ENCODE data around the gene TSHZ2.

Gene TSHZ2

DNA sequence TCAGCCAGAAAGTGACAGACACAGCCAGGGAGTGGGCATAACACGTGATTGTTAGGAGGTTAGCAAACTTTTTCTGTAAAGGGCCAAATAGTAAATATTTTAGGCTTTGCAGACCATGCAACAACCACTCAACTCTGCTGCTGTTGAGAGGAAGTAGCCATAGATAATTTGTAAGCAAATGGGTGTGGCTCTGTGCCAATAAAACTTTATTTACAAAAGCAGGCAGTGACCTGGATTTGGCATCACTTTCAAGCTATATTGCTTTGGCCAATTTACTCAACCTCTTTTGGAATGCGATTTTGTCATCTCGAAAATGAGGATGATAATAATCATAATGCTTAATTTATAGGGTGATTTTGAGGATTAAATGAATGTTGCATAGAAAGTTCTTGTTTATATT is 152.6 kb downstream of the TSHZ2 start:
- TF ChIP-seq, protein P1, sequence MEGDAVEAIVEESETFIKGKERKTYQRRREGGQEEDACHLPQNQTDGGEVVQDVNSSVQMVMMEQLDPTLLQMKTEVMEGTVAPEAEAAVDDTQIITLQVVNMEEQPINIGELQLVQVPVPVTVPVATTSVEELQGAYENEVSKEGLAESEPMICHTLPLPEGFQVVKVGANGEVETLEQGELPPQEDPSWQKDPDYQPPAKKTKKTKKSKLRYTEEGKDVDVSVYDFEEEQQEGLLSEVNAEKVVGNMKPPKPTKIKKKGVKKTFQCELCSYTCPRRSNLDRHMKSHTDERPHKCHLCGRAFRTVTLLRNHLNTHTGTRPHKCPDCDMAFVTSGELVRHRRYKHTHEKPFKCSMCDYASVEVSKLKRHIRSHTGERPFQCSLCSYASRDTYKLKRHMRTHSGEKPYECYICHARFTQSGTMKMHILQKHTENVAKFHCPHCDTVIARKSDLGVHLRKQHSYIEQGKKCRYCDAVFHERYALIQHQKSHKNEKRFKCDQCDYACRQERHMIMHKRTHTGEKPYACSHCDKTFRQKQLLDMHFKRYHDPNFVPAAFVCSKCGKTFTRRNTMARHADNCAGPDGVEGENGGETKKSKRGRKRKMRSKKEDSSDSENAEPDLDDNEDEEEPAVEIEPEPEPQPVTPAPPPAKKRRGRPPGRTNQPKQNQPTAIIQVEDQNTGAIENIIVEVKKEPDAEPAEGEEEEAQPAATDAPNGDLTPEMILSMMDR (IDR thresholded peaks at IDR 0.05; ENCODE audit: low read depth, low read length): no peak
- no peak for DNase-seq (ENCODE audit: low read depth, low spot score)
- no peak overlapping the region for H3K4me3 ChIP-seq (ENCODE audit: low read depth, low read length)
- in situ Hi-C loops (cut with HindIII; ENCODE audit: low sequenced_read_pairs): no loop called here

DNA sequence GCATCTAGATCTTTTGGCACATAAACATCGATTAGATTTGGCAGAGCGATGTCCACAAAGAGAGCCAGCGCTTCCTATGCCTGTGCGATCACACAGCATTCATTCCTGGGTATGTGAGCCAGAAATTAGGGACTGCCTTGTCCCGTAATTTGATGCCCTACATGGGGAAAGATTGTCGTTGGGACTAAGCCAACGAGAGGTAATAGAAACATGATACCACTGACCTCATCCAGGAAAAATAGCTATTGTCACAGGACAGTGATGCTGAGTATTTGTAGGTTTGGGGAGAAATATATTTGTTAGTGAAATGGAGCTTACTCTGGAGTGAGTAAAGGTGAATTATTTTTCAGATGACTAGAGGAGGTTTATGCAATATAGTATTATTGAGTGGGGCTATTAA is 154.0 kb downstream of the TSHZ2 start:
- in situ Hi-C loops (cut with HindIII; ENCODE audit: low sequenced_read_pairs): no loop called here
- no peak for DNase-seq (ENCODE audit: low read depth, low spot score)
- H3K4me3 ChIP-seq (ENCODE audit: low read depth, low read length): no peak overlapping the region
- TF ChIP-seq, protein P1 (IDR thresholded peaks at IDR 0.05; ENCODE audit: low read depth, low read length): no peak

DNA sequence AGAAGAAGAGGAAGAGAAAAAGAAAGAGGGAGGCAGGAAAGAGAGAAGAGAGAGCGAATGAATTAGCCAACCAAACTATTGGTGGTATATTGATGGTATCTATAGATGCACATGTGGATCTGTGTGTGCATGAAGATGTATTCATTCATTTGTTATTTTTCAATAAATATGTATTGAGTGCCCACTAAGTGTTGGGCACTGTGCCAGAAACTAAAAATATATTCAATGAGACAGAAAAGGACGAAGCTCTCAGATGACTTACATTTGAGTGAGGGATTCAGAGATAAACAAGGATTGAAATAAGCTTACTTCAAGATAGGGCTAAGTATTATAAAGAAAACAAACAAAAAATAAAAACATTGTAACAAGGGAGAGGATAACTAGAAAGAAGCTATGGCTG is 154.9 kb downstream of the TSHZ2 start:
- H3K4me3 ChIP-seq (ENCODE audit: low read depth, low read length): no peak overlapping the region
- DNase-seq (ENCODE audit: low read depth, low spot score): no peak
- TF ChIP-seq, protein P1 (IDR thresholded peaks at IDR 0.05; ENCODE audit: low read depth, low read length): no peak
- in situ Hi-C loops (cut with HindIII; ENCODE audit: low sequenced_read_pairs): no loop called here

DNA sequence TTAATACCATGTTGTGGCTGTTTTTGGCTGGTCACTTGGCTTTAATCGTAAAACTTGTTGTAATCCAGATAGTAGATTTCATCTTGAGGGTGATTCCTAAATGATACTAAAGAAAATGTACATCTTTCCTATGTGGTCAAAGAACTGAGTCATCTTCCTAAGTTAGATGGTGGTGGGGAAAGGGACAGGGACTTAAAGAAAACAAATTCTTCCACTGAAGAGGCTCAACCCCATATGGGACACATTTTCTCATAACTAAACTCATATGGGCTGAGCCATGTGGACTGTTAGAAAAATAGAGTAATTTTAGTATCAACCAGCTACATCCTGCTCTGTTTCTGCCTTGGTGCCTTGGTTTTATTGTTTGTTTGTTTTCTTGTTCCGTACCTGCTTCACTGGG is 155.8 kb downstream of the TSHZ2 start:
- DNase-seq (ENCODE audit: low read depth, low spot score): no peak
- TF ChIP-seq, protein P1 (IDR thresholded peaks at IDR 0.05; ENCODE audit: low read depth, low read length): no peak
- in situ Hi-C loops (cut with HindIII; ENCODE audit: low sequenced_read_pairs): no loop called here
- no peak overlapping the region for H3K4me3 ChIP-seq (ENCODE audit: low read depth, low read length)

DNA sequence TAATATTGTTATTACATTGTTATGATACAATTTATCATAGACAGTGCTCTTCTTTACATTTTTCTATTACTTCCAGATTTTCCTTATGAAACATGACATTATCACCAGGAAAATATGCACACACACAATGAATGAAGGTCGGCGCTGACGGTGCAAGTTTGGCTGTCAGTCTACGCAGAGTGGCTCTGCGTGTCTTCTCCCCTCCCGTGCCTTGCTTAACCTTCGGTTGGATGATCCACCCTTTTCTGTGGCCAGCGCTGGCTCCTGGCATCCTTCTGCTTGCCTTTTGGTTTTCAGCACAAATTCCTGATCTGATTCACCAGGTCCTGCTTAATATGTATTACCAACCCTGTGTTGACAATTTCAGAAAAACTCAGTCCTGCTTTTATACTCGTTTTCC is 157.4 kb downstream of the TSHZ2 start:
- no peak for DNase-seq (ENCODE audit: low read depth, low spot score)
- in situ Hi-C loops (cut with HindIII; ENCODE audit: low sequenced_read_pairs): no loop called here
- H3K4me3 ChIP-seq (ENCODE audit: low read depth, low read length): no peak overlapping the region
- TF ChIP-seq, protein P1 (IDR thresholded peaks at IDR 0.05; ENCODE audit: low read depth, low read length): no peak

DNA sequence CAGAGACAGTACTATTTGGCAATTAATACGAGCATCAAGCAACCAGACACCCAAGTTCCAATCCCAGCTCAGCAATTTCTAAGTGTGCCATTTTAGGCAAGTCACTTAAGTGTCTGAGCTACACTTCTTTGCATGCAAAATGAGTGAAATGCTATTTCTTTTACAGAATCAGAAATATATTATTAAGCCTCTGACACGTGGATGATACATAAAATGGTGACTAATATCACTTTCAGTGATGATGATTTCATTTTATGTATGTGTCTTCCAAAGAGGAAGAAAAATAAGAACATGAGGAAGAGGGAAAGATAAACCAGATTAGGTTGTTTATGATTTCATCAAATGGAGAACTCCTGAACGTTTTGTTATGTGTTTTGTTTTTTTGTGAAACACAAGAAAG is 158.6 kb downstream of the TSHZ2 start:
- in situ Hi-C loops (cut with HindIII; ENCODE audit: low sequenced_read_pairs): no loop called here
- no peak overlapping the region for H3K4me3 ChIP-seq (ENCODE audit: low read depth, low read length)
- TF ChIP-seq, protein P1 (IDR thresholded peaks at IDR 0.05; ENCODE audit: low read depth, low read length): no peak

DNA sequence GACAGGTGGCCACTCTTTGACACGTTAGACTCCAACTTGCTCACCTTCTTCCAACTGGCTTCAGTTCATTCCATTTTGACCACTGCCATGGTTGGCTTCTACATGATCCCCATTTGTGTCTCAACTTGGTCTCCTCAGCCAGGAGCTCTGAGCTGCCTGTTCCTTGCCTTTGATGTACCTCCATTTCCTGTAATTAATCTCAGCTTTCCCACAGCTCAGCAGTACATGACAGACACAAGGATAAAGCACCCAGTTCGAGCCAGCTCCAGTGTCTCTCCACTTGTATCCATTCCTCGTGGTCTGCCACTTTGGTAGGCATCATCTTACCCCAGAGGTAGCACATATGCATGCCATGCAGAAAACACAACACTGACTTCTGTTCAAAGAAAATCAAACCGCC is 161.0 kb downstream of the TSHZ2 start:
- TF ChIP-seq, protein P1 (IDR thresholded peaks at IDR 0.05; ENCODE audit: low read depth, low read length): no peak
- in situ Hi-C loops (cut with HindIII; ENCODE audit: low sequenced_read_pairs): no loop called here
- no peak for DNase-seq (ENCODE audit: low read depth, low spot score)
- H3K4me3 ChIP-seq (ENCODE audit: low read depth, low read length): no peak overlapping the region

More for the DNA sequence above, 158.6 kb downstream of the TSHZ2 start:
- no peak for DNase-seq (ENCODE audit: low read depth, low spot score)
